ENCODE measurements around the gene TMPRSS13. TPM values are rescaled to one million over a fixed set of nuclear protein-coding genes. Genes with fewer than 3 reads are reported as not detected.
A peak's percentile ranks its signal among the peaks of the same experiment; 100 is the strongest.

The TMPRSS13 gene
- total RNA-seq, 1 experiment from 2014 or later = 0.50 TPM

DNA sequence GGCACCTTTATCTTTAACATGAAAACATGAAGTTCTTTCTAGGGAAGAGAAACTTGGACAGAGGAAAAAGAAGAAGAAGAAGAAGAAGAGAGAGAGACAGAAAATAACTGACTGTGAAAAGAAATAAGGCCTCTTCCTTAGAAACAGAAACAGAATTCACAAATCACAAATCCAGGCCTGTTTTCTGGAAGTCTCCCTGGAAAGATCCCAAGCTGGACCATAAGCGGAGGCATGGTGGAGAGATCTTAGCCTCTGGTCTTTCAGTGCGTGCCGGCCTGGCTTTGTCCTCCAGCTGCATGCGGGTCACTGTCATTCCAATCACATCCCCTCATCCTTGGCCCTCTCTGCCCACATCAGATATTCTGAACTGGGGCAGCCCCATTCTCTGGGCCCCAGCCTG, 59.6 kb downstream of the TMPRSS13 start:
- no peak overlapping the region for H3K23ac ChIP-seq (ENCODE audit: insufficient read length, low read depth, low read length)
- no peak overlapping the region; a peak in 1 of 5 replicates for H3K4me3 Mint-ChIP-seq
- H3K9ac ChIP-seq (ENCODE audit: extremely low read depth, insufficient read length, low read length) = no peak overlapping the region
- H3K79me2 ChIP-seq (ENCODE audit: insufficient read depth, low read length) = no peaks in the 10 kb centered on the region
- no peak overlapping the region for H3K4me2 ChIP-seq (ENCODE audit: insufficient read depth, insufficient read length, low read length)
- no peak overlapping the region for H3K18ac ChIP-seq (ENCODE audit: insufficient read length, low read depth, low read length)
- H3K27me3 ChIP-seq (ENCODE audit: insufficient read depth, low read length) = no peaks in the 10 kb centered on the region
- no peak overlapping the region for H2AK5ac ChIP-seq (ENCODE audit: insufficient read length, low read length)
- peaks cover 4% of the 10 kb centered on the region for H3K23me2 ChIP-seq (ENCODE audit: insufficient read length, low read depth, low read length, poor library complexity, severe bottlenecking)
- H2BK20ac ChIP-seq (ENCODE audit: low read depth, low read length, poor library complexity, severe bottlenecking) = no peak overlapping the region
- H3K9me3 ChIP-seq (ENCODE audit: control insufficient read depth, low read depth, low read length) = no peaks in the 10 kb centered on the region
- H2AFZ ChIP-seq (ENCODE audit: low read length) = no peak overlapping the region
- peaks cover 35 to 60% of the 10 kb centered on the region in 2 experiments for H3K4me1 Mint-ChIP-seq
- no peak overlapping the region for H4K5ac ChIP-seq (ENCODE audit: insufficient read length, low read depth, low read length)
- H2BK12ac ChIP-seq (ENCODE audit: insufficient read length, low read depth, low read length) = no peak overlapping the region
- peaks cover 4% of the 10 kb centered on the region; the same call in 1 of the 2 replicates for H3K4me1 ChIP-seq (ENCODE audit: insufficient read depth, low read length)
- no peak overlapping the region for H2BK15ac ChIP-seq (ENCODE audit: low read depth, low read length)
- WGBS (ENCODE audit: extremely low coverage, insufficient read length, low lambda C conversion rate) = no CpG with 5 or more reads among the region's 4 CpGs
- H2BK120ac ChIP-seq (ENCODE audit: low read depth, low read length, poor library complexity, severe bottlenecking) = no peak overlapping the region
- peak overlapping the region in 1 of 3 experiments; percentile 64; a peak in 2 of 7 replicates for H3K27ac Mint-ChIP-seq
- no peaks in the 10 kb centered on the region for H4K20me1 ChIP-seq (ENCODE audit: control insufficient read depth, insufficient read depth, insufficient read length)
- no peaks in the 10 kb centered on the region for H3K9me3 Mint-ChIP-seq
- 0 out of 7 replicates have a peak, but pooled peaks cover 0 to 3% (median 0%) of the 10 kb centered on the region in 3 experiments for H3K36me3 Mint-ChIP-seq (ENCODE audit: insufficient read depth in 1 of 3, low read depth in 3 of 3)
- no peak overlapping the region for H2BK5ac ChIP-seq (ENCODE audit: insufficient read length, low read length)
- no peak overlapping the region for H3K56ac ChIP-seq (ENCODE audit: insufficient read length, low read depth, low read length)
- no peak overlapping the region for H3K4ac ChIP-seq (ENCODE audit: low read depth, low read length)
- H3K27ac ChIP-seq (ENCODE audit: insufficient read length, low read depth, low read length) = no peak overlapping the region
- no peak for DNase-seq
- H3T11ph ChIP-seq (ENCODE audit: low read length) = no peak overlapping the region
- TF ChIP-seq, protein P1, sequence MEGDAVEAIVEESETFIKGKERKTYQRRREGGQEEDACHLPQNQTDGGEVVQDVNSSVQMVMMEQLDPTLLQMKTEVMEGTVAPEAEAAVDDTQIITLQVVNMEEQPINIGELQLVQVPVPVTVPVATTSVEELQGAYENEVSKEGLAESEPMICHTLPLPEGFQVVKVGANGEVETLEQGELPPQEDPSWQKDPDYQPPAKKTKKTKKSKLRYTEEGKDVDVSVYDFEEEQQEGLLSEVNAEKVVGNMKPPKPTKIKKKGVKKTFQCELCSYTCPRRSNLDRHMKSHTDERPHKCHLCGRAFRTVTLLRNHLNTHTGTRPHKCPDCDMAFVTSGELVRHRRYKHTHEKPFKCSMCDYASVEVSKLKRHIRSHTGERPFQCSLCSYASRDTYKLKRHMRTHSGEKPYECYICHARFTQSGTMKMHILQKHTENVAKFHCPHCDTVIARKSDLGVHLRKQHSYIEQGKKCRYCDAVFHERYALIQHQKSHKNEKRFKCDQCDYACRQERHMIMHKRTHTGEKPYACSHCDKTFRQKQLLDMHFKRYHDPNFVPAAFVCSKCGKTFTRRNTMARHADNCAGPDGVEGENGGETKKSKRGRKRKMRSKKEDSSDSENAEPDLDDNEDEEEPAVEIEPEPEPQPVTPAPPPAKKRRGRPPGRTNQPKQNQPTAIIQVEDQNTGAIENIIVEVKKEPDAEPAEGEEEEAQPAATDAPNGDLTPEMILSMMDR (conservative IDR thresholded peaks at IDR 0.05) = no peak
- H3K79me1 ChIP-seq (ENCODE audit: insufficient read depth, low read depth, low read length, poor library complexity, severe bottlenecking) = no peaks in the 10 kb centered on the region
- H3K27me3 Mint-ChIP-seq (ENCODE audit: low read depth) = peaks cover 32% of the 10 kb centered on the region
- no peak overlapping the region for H4K8ac ChIP-seq (replicated peaks; ENCODE audit: insufficient read length, low read depth, low read length)
- no peak overlapping the region for H3K14ac ChIP-seq (ENCODE audit: insufficient read depth, low read length)
- H4K91ac ChIP-seq (ENCODE audit: insufficient read length, low read depth, low read length) = no peak overlapping the region
